HG03565 (cell line): ENCODE measurements around the gene SCAND1.
"Not testable (repeated sequence)": the region's sequence is repeated elsewhere in the genome, so short reads cannot be mapped to it uniquely, and the experiment has no call there.

Source experiments
- ATAC-seq: cut with Tn5 transposase; IDR thresholded peaks from one replicate; pipeline ENCODE4 v1.9.1; 2021; ENCODE audit warnings: mild to moderate bottlenecking, moderate library complexity; ENCODE audit not compliant: unreplicated experiment

The SCAND1 gene

DNA sequence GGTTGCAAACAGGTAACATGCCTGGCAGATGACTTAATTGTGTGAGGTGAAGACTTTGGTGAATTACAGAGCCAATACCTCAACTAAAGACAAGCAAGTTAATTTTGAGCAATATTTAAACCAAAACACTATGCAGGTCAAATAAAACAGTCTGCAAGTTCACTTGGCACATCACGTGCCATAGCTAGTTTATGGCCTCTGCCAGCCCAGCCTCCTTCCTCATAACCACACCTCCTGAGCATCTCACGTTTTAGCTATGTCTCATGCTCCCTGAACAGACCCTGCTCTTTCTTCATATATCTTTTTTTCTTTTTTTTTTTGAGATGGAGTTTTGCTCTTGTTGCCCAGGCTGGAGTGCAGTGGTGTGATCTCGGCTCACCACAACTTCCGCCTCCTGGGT lies 9.6 kb upstream of the SCAND1 start:
- ATAC-seq: no peak

DNA sequence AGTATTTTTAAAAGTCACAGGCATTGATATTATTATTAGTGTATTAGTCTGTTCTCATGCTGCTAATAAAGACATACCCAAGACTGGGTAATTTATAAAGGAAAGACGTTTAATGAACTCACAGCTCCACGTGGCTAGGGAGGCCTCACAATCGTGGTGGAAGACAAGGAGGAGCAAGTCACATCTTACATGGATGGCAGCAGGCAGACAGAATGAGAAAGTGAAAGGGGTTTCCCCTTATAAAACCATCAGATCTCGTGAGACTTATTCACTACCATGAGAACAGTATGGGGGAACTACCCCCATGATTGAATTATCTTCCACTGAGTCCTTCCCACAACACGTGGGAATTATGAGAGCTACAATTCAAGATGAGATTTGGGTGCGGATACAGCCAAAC lies 5.0 kb upstream of the SCAND1 start:
- not testable (repeated sequence) for ATAC-seq

DNA sequence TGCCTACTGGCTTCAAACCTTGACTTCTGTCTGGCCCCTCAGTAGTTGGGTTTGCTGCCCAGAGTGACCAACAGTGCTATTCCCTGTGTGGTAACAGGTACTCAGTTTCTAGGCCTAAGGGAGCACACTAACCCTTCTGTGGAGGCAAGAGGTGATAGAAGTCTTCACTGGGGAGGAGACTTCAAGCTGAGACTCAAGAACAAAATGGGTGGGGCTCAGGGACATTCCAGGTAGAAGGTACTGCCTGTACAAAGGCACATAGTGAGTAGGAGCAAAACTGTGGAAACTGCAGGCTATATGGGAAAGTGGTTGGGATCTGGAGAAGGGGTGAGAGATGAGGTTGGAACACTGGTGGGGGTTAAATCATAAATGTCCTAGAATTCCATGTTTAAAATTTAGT lies 2.3 kb upstream of the SCAND1 start:
- ATAC-seq: no peak

DNA sequence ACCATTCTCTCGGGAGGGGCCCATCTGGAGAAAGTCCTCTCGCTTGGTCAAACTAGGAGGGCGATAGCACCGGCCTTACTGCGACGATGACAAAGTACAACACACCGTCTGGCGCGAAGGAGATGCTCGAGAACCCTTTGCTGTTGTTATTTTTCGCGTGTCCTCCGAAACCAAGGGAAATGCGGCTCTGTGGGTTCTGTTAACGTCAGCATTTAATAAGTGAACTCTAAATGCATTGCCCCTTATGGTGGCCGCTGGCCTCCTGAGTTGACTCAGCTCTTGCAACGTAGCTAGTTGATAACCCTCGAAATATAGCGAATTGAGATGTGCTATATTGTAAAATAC lies 577 bp upstream of the SCAND1 start:
- ATAC-seq: no peak

DNA sequence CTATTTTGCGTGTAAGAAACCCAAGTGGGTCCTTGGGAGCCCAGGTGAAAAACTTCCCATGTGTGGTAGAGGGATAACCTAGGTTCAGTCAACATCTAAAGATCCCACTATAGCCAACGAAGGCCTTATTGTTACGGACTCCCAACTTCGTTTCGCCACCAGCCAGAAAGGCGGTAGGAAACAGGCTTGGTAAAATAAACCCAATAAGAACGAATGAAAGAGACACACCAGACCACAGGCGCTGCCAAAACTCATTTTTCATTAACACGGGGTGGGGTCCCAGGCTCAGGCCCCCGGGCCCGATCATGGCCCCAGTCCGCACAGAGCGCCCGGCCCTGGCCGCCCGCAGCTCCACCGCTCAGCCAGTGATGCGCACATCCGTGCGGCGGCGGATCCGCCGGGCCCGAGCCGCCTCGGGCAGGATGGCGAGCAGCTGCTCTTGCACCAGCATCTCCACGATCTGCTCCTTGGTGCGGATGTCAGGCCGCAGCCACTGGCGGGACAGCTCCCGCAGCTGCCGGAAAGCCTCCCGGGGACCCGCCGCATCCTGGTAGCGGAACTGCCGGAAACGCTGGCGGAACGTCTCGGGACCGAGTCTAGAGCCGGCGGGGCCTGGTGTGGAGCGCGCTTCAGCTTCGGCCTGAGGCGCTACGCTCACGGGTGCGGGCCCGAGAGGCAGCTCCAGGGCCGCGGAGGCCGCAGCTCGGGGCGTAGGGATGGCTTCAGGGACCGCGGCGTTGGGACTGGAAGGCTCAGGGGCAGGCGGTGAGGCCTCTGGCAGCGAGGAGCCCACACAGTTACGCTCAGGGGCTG lies 709 bp downstream of the SCAND1 start:
- ATAC-seq: peak; percentile 10

DNA sequence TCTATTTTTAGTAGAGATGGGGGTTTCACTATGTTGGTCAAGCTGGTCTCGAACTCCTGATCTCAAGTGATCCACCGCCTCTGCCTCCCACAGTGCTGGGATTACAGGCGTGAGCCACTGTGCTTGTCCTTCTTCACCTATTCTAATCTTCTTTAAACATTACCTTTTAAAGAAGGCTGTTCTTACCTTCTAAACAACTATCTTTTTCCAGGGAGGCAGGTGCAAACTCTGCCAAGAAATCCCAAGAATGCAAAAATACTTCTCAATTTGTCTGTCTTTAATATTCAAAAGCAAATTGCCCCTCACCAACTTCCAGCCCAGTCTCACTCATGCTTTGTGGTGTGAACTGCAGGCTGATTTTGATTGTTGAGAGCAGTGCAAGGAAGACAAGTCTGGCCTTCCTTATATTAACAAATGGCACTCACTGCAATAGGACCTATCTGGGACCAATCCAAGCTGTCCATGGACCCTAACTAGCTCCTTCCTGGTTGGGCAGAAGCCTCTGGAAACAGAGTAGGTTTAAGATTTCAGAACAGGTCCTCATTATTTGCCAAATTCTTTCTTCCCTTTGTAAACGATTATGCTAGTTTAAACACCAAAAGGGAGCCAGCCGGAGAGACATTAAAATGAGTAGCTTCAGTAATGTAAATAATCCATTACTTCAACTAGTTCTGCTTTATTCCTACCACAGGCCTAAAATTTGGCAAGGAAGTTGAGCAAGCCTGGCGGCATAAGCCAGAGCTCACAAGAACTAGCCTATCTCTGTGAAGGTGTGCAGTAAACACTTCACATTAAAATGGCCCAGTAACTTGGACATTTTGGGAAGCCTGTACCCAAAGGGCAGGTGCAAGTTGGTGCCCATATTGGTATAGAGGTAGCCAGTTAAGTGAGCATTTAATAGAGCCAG lies 1.6 kb downstream of the SCAND1 start:
- no peak for ATAC-seq

DNA sequence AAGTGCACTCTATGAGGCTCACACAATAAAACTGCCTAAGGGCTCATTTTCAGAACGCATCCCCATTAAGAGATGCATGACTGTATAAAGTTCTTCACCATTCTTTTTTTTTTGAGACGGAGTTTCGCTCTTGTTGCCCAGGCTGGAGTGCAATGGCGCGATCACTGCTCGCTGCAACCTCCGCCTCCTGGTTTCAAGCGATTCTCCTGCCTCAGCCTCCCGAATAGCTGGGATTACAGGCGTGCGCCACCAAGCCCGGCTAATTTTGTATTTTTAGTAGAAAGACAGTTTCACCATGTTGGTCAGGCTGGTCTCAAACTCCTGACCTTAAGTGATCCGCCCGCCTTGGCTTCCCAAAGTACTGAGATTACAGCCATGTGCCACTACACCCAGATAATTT lies 2.2 kb downstream of the SCAND1 start:
- not testable (repeated sequence) for ATAC-seq

DNA sequence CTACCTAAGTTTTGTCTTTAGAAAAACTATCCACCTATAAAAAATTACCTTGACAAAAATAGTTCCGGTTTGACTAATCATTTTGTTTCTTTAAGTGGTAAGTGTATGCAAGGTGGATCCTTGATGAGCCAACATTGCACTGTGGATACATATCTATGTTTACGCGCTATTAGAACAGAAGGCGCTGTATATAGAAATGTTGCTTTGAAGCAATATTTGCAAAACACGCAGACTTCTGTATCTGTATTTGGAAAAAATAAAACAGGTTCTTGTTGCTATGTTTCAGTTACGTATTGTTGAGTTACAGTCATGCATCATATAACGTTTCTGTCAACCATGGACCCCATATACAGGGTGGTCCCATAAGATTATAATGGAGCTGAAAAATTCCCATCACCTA lies 4.2 kb downstream of the SCAND1 start:
- no peak for ATAC-seq

DNA sequence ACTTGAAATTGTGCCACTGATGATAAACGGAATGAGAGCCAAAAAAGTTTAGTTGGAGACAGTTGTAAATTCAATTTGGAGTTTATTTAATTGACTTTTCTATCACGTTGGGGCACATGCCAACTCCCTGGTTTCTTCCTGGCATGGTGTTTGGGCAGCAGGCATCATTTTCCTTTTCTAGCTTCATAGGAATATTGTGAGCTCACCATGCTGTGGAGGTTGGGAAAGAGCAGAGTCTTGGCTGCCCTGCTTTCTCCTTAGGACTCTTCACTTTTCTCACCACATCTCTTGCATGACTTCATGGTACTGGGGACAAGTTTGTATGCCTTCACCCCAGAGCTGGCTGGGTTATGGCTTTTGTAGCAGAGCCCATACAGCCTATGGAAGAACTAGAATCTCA lies 6.4 kb downstream of the SCAND1 start:
- ATAC-seq: no peak

DNA sequence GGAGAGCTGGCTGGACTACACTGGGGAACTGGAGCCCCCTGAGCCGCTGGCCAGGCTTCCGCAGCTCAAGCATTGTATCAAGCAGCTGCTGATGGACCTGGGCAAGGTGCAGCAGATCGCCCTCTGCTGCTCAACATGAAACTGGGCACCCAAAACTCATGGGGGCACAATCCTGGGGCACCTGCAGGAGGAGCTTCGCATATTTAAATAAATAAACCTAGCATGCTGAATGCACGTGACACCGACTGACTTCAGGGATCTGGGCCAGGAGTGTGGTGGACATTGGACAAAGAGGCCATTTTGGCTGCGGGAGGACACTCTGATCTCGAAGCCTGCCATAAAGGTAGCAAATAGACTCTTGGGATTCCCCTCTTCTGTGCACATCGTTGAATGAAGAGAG lies 6.8 kb downstream of the SCAND1 start:
- ATAC-seq: no peak

DNA sequence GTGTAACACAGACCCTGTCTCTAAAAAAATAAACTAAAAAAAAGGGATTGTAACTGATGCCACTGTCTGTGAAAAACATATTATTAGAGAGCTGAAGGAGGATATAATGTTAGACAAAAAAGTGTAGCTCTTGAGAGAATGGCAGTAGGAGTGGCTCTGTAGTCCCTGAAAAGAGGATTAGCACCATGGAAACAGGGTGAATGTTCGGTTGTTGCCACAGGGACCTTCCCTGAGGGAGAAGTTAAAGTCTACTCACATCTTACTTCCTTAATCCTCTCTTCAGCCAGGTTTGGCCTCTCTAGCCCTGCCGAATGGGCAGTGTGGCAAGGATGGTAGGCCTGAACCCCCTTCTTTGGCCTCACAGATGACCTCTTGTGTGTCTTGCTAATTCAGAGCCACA lies 12.1 kb downstream of the SCAND1 start:
- ATAC-seq: no peak

DNA sequence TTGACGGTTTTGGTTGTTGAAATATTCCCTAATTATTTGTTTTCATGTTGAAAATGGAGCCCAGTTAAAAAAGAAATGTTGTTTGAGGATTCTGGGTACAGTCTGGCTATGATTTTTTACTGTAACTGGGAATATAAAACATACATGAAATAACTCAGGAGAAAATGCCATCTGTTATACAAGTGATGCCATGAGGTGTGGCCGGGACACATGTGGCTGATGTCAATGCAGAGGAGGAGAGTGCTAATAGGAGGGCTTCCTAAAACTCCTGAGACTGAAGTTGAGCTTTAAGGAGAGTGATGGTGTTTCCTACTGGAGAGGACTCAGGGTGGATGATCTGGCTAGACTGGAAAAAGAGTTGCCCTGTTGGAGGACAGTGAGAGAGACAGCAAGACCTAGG lies 12.7 kb downstream of the SCAND1 start:
- ATAC-seq: no peak

DNA sequence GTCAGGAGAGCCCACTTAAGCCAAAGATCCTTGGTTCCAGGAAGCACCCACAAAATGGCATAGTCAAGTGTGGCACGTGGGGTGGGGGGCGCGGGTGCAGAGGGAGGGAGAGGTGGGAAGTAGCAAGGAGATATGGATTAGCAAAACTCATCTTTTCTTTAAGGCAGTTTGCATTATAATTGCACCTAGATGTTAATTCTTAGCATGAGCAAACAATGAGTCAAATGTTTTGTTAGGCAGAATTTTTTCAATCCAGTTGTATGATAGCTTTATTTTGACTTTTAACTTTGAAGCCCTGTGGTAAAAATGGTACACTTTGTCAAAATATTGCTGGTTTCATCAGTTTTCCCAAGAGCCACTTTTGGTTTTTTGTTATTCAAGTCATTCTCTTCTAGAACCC lies 15.0 kb downstream of the SCAND1 start:
- no peak for ATAC-seq

DNA sequence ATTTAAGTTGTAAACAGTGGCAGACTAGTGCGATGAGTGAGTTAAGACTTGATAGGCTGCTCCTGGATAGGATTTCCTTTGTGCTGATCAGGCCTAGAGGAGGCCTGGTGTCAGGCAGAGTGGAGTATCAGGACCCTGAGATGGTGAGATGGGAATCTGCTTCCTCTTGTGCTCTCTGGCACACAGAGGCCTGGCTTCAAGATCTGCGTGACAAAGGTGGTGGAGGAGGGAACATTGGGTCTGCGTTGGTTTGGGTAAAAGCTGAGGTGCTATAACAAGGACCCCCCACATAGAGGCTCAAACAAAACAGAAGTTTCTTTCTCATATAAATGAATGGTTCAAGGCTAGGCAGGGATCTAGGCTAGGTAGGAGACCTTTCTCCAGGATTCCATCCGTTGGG lies 20.3 kb downstream of the SCAND1 start:
- ATAC-seq: no peak

DNA sequence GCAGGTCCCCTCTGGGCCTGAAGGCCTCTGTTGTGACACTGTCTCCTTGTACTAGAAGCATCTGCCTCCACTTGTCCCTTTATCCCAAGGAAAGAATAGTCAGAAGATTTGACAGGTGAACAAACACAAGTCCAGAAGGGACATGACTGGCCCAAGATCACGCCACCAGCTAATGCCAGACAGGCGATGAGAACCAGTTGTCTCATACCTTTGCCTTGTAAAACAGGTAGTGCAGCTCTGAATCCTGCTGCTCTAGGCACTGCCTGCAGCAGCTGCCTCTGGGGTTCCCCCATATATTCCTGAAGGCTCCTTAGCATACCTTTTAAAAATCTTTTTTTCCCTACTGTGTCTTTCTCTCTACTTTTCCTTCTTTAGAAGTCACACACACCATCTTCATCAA lies 25.0 kb downstream of the SCAND1 start:
- ATAC-seq: no peak

DNA sequence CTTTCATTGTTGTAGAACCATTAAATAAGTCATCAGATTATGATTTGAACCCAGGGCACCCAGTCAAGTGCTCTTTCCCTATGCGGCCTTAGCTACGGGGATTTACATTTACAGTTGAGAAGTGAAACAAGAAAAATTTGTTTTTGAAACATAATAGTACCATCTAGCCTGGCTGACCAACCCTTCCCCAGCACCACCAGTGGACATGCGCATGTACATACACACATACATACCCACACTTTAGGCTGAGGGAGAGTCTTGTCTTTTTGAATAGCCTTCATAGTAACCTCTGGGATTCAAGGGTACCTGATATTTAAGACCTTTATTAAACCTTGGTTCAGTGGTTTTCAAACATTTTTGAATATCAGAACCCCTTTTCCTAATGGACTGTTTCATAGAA lies 33.8 kb downstream of the SCAND1 start:
- no peak for ATAC-seq

DNA sequence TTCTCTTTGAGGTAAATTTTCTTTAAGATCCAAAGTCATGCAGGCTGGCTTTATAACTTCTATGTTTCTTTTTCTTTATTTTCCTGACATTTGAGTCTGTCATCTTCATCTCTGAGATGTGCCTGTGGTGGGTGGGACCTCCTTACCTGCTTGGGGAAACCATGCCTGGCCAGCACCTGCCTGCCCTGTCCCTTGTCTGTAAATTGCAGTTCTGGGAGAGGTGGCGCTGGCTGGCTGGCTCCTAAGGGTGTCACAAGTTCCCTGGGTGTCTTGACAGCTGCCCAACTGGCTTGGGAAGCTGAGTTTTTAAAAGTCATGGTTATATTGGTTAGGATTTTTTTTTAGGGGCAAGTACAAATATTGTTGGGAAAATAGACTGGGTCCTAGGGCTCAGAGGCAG lies 36.3 kb downstream of the SCAND1 start:
- ATAC-seq: no peak

DNA sequence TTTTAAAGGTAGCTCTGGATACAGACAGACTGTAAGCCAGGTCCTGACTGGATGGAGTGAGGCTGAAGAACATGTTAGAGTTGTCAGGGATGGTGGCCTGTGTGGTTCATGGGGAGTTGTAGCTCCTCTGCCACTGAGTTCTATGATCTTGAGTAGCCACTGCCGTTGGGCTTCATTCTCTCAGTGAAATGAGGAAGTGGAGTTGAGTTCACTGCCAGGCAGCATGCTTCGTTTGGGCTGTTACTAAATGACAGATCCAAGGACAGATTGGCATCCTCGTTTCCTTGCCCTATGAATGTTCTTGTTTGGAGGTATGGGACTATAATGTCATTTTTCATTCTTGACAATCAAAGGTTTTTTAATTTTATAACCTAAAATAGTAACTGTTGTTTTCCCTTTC lies 37.2 kb downstream of the SCAND1 start:
- no peak for ATAC-seq

DNA sequence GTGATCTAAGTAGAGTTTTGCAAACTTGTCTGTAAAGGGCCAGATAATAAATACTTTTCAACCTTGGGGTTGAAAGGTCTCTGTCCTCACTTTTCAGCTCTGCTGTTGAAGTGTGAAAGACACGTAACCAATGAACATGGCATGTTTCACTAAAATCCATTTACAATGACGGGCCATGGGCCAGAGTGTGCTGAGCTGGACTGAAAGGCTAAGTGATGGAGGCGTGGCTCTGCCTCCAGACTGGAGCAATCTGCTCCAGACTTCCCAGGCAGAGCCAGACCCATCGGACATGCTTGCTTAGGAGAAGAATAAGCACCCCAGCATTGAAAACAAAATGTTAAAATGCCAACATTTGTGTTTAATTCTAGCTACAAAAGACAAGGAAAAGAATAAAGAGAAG lies 41.4 kb downstream of the SCAND1 start:
- ATAC-seq: no peak

DNA sequence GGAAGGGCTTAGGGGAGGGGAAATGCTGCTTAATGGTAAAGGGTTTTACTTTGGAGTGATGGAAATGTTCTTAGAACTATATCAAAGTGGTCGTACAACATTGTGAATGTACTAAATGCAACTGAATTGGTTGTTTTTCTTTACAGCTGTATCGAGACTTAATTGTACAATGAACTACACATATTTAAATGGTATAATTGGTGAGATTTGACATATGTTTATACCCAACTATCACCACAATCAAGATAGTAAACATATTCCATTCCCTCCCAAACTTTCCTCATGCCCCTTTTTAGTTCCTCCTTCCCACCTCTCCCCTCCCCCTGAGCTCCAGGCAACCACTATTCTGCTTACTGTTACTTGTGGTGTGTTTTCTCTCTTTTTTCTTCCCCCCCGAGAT lies 44.0 kb downstream of the SCAND1 start:
- no peak for ATAC-seq

DNA sequence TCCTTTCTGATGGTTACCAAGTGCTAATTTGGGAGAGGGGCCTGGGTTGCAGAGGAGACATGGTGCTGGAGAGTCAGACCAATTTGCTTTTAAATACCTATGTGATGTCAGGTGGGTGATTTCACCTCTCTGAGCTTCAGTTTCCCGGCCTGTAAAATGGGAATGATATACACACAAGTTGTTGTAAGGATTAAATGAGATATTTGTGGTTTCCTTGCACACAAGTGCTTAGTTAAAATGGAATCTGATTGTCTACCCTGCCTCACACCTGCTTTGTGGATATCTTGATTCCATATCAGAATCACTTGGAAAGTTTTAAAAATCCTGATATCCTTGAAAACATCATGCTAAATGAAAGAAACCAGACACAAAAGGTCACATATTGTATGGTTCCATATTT lies 44.5 kb downstream of the SCAND1 start:
- no peak for ATAC-seq

DNA sequence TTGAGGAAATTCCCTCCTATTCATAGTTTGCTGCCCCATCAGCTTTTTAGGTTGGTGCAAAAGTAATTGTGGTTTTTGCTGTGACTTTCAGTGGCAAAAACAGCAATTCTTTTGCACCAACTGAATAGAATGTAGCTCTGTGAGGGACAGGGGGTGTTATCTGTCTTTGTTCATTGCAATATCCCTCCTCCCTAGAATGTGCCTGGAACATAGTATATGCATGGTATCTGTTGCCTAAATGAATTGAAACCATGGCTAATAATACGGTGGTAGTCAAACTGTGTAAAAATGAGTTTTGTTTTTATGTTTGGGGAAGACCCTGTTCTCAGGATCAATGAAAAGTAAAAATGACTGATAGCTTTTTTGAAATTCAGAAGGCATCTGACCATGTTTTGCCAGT lies 45.1 kb downstream of the SCAND1 start:
- ATAC-seq: no peak
